Peyer's patch (tissue), 4 donors: ENCODE measurements around the gene EIPR1.

Source experiments
- CTCF ChIP-seq, 6 experiments: fragments of 450-650 bp in 4 of 6; fragments of 200-600 bp in 2 of 6; sonication (generic) in 1 of 6; IDR thresholded peaks; one replicate each; pipeline ENCODE4 v1.5.1; 2017 to 2019; ENCODE audit warnings: antibody characterized with exemption in 6 of 6, mild to moderate bottlenecking in 3 of 6, moderate library complexity in 1 of 6
- POLR2A ChIP-seq, 2 donors: fragments of 450-650 bp; IDR thresholded peaks; one replicate each; pipeline ENCODE4 v1.5.1; 2017; ENCODE audit warnings: antibody characterized with exemption in 2 of 2, mild to moderate bottlenecking in 2 of 2, moderate library complexity in 2 of 2

- TF ChIP-seq CTCF (IDR thresholded peaks at IDR 0.05) (no peak), POLR2A (IDR thresholded peaks at IDR 0.05) (no peak)
Observed at GRCh38 chr2:3181416-3182010, 196.1 kb downstream of the EIPR1 start.
